ENCODE results near the gene F8.

DNA sequence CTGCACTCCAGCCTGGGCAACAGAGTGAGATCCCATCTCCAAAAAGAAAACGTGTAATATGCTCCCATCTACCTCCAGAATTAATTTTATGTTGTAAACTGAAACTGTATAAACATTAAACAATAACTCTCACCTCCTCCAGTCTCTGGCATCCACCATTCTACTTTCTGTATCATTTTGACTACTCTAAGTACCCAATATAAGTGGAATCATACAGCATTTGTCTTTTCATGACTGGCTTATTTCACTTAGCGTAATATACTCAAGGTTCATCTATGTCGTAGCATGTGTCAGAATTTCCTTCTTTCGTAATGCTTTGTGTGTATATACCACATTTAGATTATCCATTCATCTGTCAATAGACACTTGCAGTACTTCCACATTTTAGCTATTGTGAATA lies 20.6 kb downstream of the F8 start:
- TF ChIP-seq, protein P1, sequence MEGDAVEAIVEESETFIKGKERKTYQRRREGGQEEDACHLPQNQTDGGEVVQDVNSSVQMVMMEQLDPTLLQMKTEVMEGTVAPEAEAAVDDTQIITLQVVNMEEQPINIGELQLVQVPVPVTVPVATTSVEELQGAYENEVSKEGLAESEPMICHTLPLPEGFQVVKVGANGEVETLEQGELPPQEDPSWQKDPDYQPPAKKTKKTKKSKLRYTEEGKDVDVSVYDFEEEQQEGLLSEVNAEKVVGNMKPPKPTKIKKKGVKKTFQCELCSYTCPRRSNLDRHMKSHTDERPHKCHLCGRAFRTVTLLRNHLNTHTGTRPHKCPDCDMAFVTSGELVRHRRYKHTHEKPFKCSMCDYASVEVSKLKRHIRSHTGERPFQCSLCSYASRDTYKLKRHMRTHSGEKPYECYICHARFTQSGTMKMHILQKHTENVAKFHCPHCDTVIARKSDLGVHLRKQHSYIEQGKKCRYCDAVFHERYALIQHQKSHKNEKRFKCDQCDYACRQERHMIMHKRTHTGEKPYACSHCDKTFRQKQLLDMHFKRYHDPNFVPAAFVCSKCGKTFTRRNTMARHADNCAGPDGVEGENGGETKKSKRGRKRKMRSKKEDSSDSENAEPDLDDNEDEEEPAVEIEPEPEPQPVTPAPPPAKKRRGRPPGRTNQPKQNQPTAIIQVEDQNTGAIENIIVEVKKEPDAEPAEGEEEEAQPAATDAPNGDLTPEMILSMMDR (IDR thresholded peaks at IDR 0.05 in 2 of 3, conservative IDR thresholded peaks at IDR 0.05 in 1 of 3; ENCODE audit: insufficient read depth in 2 of 3, low read depth in 1 of 3, low read length in 3 of 3): no peak
- TF ChIP-seq POLR2AphosphoS5 (IDR thresholded peaks at IDR 0.05; ENCODE audit: control insufficient read depth, insufficient read depth, low read depth, low read length) (no peak), RNF2 (IDR thresholded peaks at IDR 0.05) (no peak), ZFPM2 (CRISPR knock-in tag; IDR thresholded peaks at IDR 0.05) (no peak), EZH2 (IDR thresholded peaks at IDR 0.05; ENCODE audit: borderline replicate concordance, low read depth, low read length) (no peak), EP300 (IDR thresholded peaks at IDR 0.05; ENCODE audit: low read length) (no peak), NFE2 (IDR thresholded peaks at IDR 0.05; ENCODE audit: low read depth) (no peak)
- TF ChIP-seq, protein P2, sequence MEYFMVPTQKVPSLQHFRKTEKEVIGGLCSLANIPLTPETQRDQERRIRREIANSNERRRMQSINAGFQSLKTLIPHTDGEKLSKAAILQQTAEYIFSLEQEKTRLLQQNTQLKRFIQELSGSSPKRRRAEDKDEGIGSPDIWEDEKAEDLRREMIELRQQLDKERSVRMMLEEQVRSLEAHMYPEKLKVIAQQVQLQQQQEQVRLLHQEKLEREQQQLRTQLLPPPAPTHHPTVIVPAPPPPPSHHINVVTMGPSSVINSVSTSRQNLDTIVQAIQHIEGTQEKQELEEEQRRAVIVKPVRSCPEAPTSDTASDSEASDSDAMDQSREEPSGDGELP (CRISPR knock-in tag; IDR thresholded peaks at IDR 0.05; ENCODE audit: borderline replicate concordance): no peak
- TF ChIP-seq, protein P3, sequence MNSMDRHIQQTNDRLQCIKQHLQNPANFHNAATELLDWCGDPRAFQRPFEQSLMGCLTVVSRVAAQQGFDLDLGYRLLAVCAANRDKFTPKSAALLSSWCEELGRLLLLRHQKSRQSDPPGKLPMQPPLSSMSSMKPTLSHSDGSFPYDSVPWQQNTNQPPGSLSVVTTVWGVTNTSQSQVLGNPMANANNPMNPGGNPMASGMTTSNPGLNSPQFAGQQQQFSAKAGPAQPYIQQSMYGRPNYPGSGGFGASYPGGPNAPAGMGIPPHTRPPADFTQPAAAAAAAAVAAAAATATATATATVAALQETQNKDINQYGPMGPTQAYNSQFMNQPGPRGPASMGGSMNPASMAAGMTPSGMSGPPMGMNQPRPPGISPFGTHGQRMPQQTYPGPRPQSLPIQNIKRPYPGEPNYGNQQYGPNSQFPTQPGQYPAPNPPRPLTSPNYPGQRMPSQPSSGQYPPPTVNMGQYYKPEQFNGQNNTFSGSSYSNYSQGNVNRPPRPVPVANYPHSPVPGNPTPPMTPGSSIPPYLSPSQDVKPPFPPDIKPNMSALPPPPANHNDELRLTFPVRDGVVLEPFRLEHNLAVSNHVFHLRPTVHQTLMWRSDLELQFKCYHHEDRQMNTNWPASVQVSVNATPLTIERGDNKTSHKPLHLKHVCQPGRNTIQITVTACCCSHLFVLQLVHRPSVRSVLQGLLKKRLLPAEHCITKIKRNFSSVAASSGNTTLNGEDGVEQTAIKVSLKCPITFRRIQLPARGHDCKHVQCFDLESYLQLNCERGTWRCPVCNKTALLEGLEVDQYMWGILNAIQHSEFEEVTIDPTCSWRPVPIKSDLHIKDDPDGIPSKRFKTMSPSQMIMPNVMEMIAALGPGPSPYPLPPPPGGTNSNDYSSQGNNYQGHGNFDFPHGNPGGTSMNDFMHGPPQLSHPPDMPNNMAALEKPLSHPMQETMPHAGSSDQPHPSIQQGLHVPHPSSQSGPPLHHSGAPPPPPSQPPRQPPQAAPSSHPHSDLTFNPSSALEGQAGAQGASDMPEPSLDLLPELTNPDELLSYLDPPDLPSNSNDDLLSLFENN (IDR thresholded peaks at IDR 0.05; ENCODE audit: low read depth in 2 of 2, low read length in 2 of 2): no peak

All from K562 (cell line).